Liver (tissue), 9 donors: ENCODE measurements around the gene XXYLT1. TPM values are rescaled to one million over a fixed set of nuclear protein-coding genes. Genes with fewer than 3 reads are reported as not detected.

Experiments
- DNase-seq: peaks from one replicate; pipeline ENCODE4 v3.0.0-alpha.2; 2017; ENCODE audit warnings: low spot score
- H3K27ac ChIP-seq, 2 donors: one replicate each; pipeline ENCODE4 v1.7.0; 2013; ENCODE audit warnings: inconsistent platforms in 2 of 2, low read length in 2 of 2, control low read depth in 1 of 2, low read depth in 1 of 2, mild to moderate bottlenecking in 1 of 2
- H3K27me3 ChIP-seq, 4 donors: one replicate each; pipeline versions ENCODE4 v1.6.1 to v1.7.0; 2013; ENCODE audit warnings: low read length in 3 of 4, inconsistent platforms in 1 of 4, mild to moderate bottlenecking in 1 of 4, moderate library complexity in 1 of 4; ENCODE audit not compliant: control insufficient read depth in 4 of 4, insufficient read depth in 4 of 4
- H3K36me3 ChIP-seq, 4 donors: one replicate each; pipeline versions ENCODE4 v1.6.1 to v1.7.0; 2013; ENCODE audit warnings: low read length in 3 of 4, mild to moderate bottlenecking in 3 of 4, low read depth in 1 of 4, moderate library complexity in 1 of 4; ENCODE audit not compliant: control insufficient read depth in 4 of 4, insufficient read depth in 3 of 4
- H3K4me1 ChIP-seq, 4 donors: one replicate each; pipeline versions ENCODE4 v1.6.1 to v1.7.0; 2013; ENCODE audit warnings: low read length in 3 of 4, mild to moderate bottlenecking in 3 of 4, moderate library complexity in 1 of 4; ENCODE audit not compliant: control insufficient read depth in 4 of 4, insufficient read depth in 4 of 4
- H3K4me3 ChIP-seq, 3 donors: one replicate each; pipeline versions ENCODE4 v1.6.1 to v1.7.0; 2013; ENCODE audit warnings: low read length in 3 of 3, control low read depth in 1 of 3, low read depth in 1 of 3, mild to moderate bottlenecking in 1 of 3
- H3K9ac ChIP-seq, 2 donors: one replicate each; pipeline ENCODE4 v1.7.0; 2013; ENCODE audit warnings: low read length in 2 of 2, mild to moderate bottlenecking in 2 of 2, moderate library complexity in 2 of 2, control low read depth in 1 of 2, low read depth in 1 of 2
- H3K9me3 ChIP-seq, 4 donors: one replicate each; pipeline versions ENCODE4 v1.6.1 to v1.7.0; 2013; ENCODE audit warnings: low read length in 3 of 4; ENCODE audit not compliant: control insufficient read depth in 4 of 4
- EGR1 ChIP-seq, 2 donors: IDR thresholded peaks; 2 replicates each; pipeline ENCODE4 v1.6.1; 2016 to 2018; ENCODE audit warnings: antibody characterized with exemption in 2 of 2, low read depth in 2 of 2
- FOXA1 ChIP-seq: IDR thresholded peaks from 2 replicates; pipeline ENCODE4 v1.6.1; 2016; ENCODE audit warnings: antibody characterized with exemption
- FOXA2 ChIP-seq: IDR thresholded peaks from 2 replicates; pipeline ENCODE4 v1.6.1; 2016; ENCODE audit warnings: antibody characterized with exemption
- GABPA ChIP-seq, 2 donors: IDR thresholded peaks in 1 of 2; conservative IDR thresholded peaks in 1 of 2; 2 replicates each; pipeline ENCODE4 v1.6.1; 2016; ENCODE audit warnings: antibody characterized with exemption in 2 of 2, mild to moderate bottlenecking in 1 of 2, moderate library complexity in 1 of 2
- HNF4A ChIP-seq, 2 donors: conservative IDR thresholded peaks; 2 replicates each; pipeline ENCODE4 v1.6.1; 2016; ENCODE audit warnings: antibody characterized with exemption in 2 of 2, mild to moderate bottlenecking in 2 of 2
- HNF4G ChIP-seq: IDR thresholded peaks from 2 replicates; pipeline ENCODE4 v1.6.1; 2016; ENCODE audit warnings: antibody characterized with exemption
- JUND ChIP-seq, 2 donors: IDR thresholded peaks; 2 replicates each; pipeline ENCODE4 v1.6.1; 2016; ENCODE audit warnings: antibody characterized with exemption in 2 of 2
- NR2F2 ChIP-seq: IDR thresholded peaks from 2 replicates; pipeline ENCODE4 v1.6.1; 2016; ENCODE audit warnings: antibody characterized with exemption
- RAD21 ChIP-seq, 2 donors: IDR thresholded peaks; 2 replicates each; pipeline ENCODE4 v1.6.1; 2016; ENCODE audit warnings: antibody characterized with exemption in 2 of 2, mild to moderate bottlenecking in 2 of 2
- RXRA ChIP-seq, 2 donors: IDR thresholded peaks; 2 replicates each; pipeline ENCODE4 v1.6.1; 2017 to 2018; ENCODE audit warnings: antibody characterized with exemption in 2 of 2, mild to moderate bottlenecking in 1 of 2
- SP1 ChIP-seq: IDR thresholded peaks from 2 replicates; pipeline ENCODE4 v1.6.1; 2018; ENCODE audit warnings: antibody characterized with exemption, mild to moderate bottlenecking
- TAF1 ChIP-seq: conservative IDR thresholded peaks from 2 replicates; pipeline ENCODE4 v1.6.1; 2016; ENCODE audit warnings: antibody characterized with exemption, mild to moderate bottlenecking
- YY1 ChIP-seq: IDR thresholded peaks from 2 replicates; pipeline ENCODE4 v1.6.1; 2016; ENCODE audit warnings: antibody characterized with exemption, mild to moderate bottlenecking
- WGBS: extraction: QIAGEN DNeasy Blood & Tissue Kit; methylation state at CpG from one replicate; pipeline ENCODE4 v1.1.7; 2013; 5-methylcytosine and 5-hydroxymethylcytosine counted together
- polyA plus RNA-seq, 2 donors: library from polyadenylated mRNA; stranded (reverse) in 1 of 2; unstranded in 1 of 2; fragments of 200-250 nt in 1 of 2; fragments of >200 nt in 1 of 2; fragmentation: Nextera tagmentation in 1 of 2; extraction: Ambion mirVana in 1 of 2; gene quantifications; one replicate each; pipeline versions ENCODE4 v1.2.1 to v1.2.3, GENCODE V29; 2013 to 2015
- total RNA-seq, 2 donors: library from RNA; depleted of rRNA; stranded (reverse); fragments of >200 nt; gene quantifications; one replicate each; pipeline ENCODE4 v1.2.3, GENCODE V29; 2014
- TF ChIP-seq, protein P1 (sequence below): IDR thresholded peaks from 2 replicates; pipeline ENCODE4 v1.6.1; 2016; ENCODE audit warnings: antibody characterized with exemption
- TF ChIP-seq, protein P2 (sequence below): IDR thresholded peaks from 2 replicates; pipeline ENCODE4 v1.6.1; 2016; ENCODE audit warnings: antibody characterized with exemption
- TF ChIP-seq, protein P3 (sequence below): IDR thresholded peaks from 2 replicates; pipeline ENCODE4 v1.6.1; 2016; ENCODE audit warnings: antibody characterized with exemption, mild to moderate bottlenecking
- donor health status: healthy.
- donor health status: healthy.
- donor health status: healthy.
- donor health status: healthy.
- donor health status: healthy.

XXYLT1 gene
- total and polyA plus RNA-seq, 4 donors, result 0.93 to 7.6 (median 2.8) TPM

DNA sequence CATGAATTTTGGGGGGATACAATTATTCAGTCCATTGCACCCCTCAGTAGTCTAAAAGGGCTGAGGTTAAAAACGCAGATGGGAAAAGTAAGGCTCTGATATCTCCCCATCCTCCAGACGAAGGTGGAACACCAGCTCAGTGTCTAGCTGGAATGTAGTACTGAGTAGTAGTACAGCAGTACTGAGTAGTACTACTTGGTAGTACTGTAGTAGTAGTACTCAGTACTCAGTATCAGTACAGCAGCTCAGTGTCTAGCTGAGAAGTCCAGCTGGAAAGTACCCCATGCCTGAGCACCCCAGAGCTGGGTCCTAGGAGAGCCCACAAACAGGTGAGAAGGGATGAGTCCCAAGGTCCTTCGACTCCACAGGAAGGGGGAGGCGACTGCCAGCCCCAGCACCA is 148.7 kb downstream of the XXYLT1 start:
- H3K27ac ChIP-seq, result no peak overlapping the region
- 85% methylated on average over 4 of the region's 4 CpGs for WGBS

DNA sequence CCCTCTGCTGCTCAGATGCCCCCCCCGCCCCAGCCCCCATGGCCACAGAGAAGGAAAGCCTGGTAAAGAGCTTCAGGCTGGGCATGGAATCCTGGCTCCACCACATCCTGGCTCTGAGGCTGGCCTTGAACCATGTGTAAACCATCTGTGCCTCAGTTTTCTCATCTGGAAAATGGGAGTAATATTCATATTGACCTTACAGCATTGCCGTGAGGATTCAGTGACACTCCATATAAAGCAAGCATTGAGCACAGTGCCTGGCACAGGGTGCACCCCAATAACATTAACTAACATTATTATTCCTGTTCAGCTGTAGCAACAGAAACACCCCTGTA is 150.7 kb downstream of the XXYLT1 start:
- no peak overlapping the region for H3K9ac ChIP-seq
- no peaks in the 10 kb centered on the region for H3K9me3 ChIP-seq
- no peak for DNase-seq
- WGBS, result 93% methylated on average over 2 of the region's 2 CpGs
- no peaks in the 10 kb centered on the region for H3K36me3 ChIP-seq
- TF ChIP-seq YY1 (no peak), FOXA1 (no peak), SP1 (no peak), TAF1 (no peak), RXRA (IDR thresholded peaks at IDR 0.05) (no peak), RAD21 (IDR thresholded peaks at IDR 0.05) (no peak), EGR1 (IDR thresholded peaks at IDR 0.05; ENCODE audit: low read depth in 2 of 2) (no peak), HNF4G (no peak), HNF4A (conservative IDR thresholded peaks at IDR 0.05) (no peak), GABPA (IDR thresholded peaks at IDR 0.05 in 1 of 2, conservative IDR thresholded peaks at IDR 0.05 in 1 of 2) (no peak), FOXA2 (no peak)
- TF ChIP-seq, protein P1, sequence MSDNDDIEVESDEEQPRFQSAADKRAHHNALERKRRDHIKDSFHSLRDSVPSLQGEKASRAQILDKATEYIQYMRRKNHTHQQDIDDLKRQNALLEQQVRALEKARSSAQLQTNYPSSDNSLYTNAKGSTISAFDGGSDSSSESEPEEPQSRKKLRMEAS, result no peak
- TF ChIP-seq, protein P2, sequence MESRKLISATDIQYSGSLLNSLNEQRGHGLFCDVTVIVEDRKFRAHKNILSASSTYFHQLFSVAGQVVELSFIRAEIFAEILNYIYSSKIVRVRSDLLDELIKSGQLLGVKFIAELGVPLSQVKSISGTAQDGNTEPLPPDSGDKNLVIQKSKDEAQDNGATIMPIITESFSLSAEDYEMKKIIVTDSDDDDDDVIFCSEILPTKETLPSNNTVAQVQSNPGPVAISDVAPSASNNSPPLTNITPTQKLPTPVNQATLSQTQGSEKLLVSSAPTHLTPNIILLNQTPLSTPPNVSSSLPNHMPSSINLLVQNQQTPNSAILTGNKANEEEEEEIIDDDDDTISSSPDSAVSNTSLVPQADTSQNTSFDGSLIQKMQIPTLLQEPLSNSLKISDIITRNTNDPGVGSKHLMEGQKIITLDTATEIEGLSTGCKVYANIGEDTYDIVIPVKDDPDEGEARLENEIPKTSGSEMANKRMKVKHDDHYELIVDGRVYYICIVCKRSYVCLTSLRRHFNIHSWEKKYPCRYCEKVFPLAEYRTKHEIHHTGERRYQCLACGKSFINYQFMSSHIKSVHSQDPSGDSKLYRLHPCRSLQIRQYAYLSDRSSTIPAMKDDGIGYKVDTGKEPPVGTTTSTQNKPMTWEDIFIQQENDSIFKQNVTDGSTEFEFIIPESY, result no peak
- TF ChIP-seq, protein P3, sequence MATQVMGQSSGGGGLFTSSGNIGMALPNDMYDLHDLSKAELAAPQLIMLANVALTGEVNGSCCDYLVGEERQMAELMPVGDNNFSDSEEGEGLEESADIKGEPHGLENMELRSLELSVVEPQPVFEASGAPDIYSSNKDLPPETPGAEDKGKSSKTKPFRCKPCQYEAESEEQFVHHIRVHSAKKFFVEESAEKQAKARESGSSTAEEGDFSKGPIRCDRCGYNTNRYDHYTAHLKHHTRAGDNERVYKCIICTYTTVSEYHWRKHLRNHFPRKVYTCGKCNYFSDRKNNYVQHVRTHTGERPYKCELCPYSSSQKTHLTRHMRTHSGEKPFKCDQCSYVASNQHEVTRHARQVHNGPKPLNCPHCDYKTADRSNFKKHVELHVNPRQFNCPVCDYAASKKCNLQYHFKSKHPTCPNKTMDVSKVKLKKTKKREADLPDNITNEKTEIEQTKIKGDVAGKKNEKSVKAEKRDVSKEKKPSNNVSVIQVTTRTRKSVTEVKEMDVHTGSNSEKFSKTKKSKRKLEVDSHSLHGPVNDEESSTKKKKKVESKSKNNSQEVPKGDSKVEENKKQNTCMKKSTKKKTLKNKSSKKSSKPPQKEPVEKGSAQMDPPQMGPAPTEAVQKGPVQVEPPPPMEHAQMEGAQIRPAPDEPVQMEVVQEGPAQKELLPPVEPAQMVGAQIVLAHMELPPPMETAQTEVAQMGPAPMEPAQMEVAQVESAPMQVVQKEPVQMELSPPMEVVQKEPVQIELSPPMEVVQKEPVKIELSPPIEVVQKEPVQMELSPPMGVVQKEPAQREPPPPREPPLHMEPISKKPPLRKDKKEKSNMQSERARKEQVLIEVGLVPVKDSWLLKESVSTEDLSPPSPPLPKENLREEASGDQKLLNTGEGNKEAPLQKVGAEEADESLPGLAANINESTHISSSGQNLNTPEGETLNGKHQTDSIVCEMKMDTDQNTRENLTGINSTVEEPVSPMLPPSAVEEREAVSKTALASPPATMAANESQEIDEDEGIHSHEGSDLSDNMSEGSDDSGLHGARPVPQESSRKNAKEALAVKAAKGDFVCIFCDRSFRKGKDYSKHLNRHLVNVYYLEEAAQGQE, result no peak
- no peaks in the 10 kb centered on the region for H3K27me3 ChIP-seq
- no peak overlapping the region for H3K4me3 ChIP-seq
- no peaks in the 10 kb centered on the region for H3K4me1 ChIP-seq
- H3K27ac ChIP-seq, result no peak overlapping the region

More for the DNA sequence above, 148.7 kb downstream of the XXYLT1 start:
- no peak overlapping the region for H3K4me3 ChIP-seq
- no peaks in the 10 kb centered on the region for H3K27me3 ChIP-seq
- H3K9ac ChIP-seq, result no peak overlapping the region
- H3K4me1 ChIP-seq, result no peaks in the 10 kb centered on the region
- no peak for TF ChIP-seq HNF4A (conservative IDR thresholded peaks at IDR 0.05)
- no peak for TF ChIP-seq HNF4G
- TF ChIP-seq RXRA (IDR thresholded peaks at IDR 0.05), result no peak
- TF ChIP-seq NR2F2, result no peak
- no peak for TF ChIP-seq SP1
- TF ChIP-seq RAD21 (IDR thresholded peaks at IDR 0.05), result no peak
- TF ChIP-seq, protein P2, result no peak
- TF ChIP-seq FOXA1, result no peak
- no peak for TF ChIP-seq JUND (IDR thresholded peaks at IDR 0.05)
- TF ChIP-seq, protein P3, result no peak
- no peaks in the 10 kb centered on the region for H3K36me3 ChIP-seq
- no peaks in the 10 kb centered on the region for H3K9me3 ChIP-seq
- no peak for DNase-seq
